ENCODE measurements around the gene HYOU1.
A peak's percentile ranks its signal among the peaks of the same experiment; 100 is the strongest.

Gene HYOU1

GRCh38 chr11:118998388-118998717, 58.7 kb downstream of the HYOU1 start:
- H3K4me3 ChIP-seq (ENCODE audit: low read depth, low read length): peak overlapping the region; percentile 80
- no peak for TF ChIP-seq CTCF (IDR thresholded peaks at IDR 0.05; ENCODE audit: control insufficient read depth, extremely low read depth, insufficient read depth)
- DNase-seq (ENCODE audit: low read depth): no peak

GRCh38 chr11:118997627-118998387, 59.2 kb downstream of the HYOU1 start, which contains the start of gene CENATAC:
Gene CENATAC (plus strand): TSS chr11:118998138. CDS start chr11:118998198, 60 bp downstream.
- 0 out of 2 replicates have a peak, but pooled peaks have one; percentile 8 for TF ChIP-seq CTCF (IDR thresholded peaks at IDR 0.05; ENCODE audit: control insufficient read depth, extremely low read depth, insufficient read depth)
- peak; percentile 70 for DNase-seq (ENCODE audit: low read depth)
- peak within 1 kb of the TSS; percentile 80 for H3K4me3 ChIP-seq (ENCODE audit: low read depth, low read length)

- peak overlapping the region; percentile 80 for H3K4me3 ChIP-seq (ENCODE audit: low read depth, low read length)
- no peak for TF ChIP-seq CTCF (IDR thresholded peaks at IDR 0.05; ENCODE audit: control insufficient read depth, extremely low read depth, insufficient read depth)
- DNase-seq (ENCODE audit: low read depth): no peak
Measured at GRCh38 chr11:118996926-118997626, 59.9 kb downstream of the HYOU1 start.
